Measurements from ENCODE around the gene F2.

Gene F2

DNA sequence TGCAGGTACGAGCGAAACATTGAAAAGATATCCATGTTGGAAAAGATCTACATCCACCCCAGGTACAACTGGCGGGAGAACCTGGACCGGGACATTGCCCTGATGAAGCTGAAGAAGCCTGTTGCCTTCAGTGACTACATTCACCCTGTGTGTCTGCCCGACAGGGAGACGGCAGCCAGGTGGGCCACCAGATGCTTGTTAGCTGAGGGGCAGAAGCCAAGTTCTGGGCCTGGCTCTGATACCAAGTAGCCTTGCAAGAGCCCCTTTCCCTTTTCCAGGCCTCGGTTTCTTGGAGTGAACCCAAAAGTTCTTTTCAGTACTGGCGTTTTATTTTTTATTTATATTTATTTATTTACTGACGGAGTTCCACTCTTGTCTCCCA lies 9.6 kb downstream of the F2 start:
- ChIA-PET CTCF (interaction anchor here (0.6 kb wide), 1 partner anchor 9 kb away, joined by 3 read pairs; no protein-coding TSS in a partner anchor), POLR2A (no interaction called here)
- H3K27me3 ChIP-seq (replicated peaks in 2 of 5; ENCODE audit: control insufficient read depth in 4 of 5, insufficient read depth in 5 of 5, low read length in 4 of 5), result no peaks in the 10 kb centered on the region
- WGBS (ENCODE audit: insufficient coverage), result 98% methylated on average over 4 of the region's 9 CpGs
- no peaks in the 10 kb centered on the region for H3K4me1 ChIP-seq (ENCODE audit: control extremely low read depth in 1 of 4, control insufficient read depth in 4 of 4, insufficient read depth in 4 of 4, low read length in 3 of 4)
- no peaks in the 10 kb centered on the region for H3K9me3 ChIP-seq (ENCODE audit: control extremely low read depth in 1 of 5, control insufficient read depth in 4 of 5, insufficient read depth in 2 of 5, low read depth in 1 of 5, low read length in 4 of 5)
- no peak overlapping the region for H3K4me3 ChIP-seq (ENCODE audit: control insufficient read depth in 1 of 7, extremely low read depth in 1 of 7, insufficient read depth in 4 of 7, low read depth in 2 of 7, low read length in 6 of 7)
- no peaks in the 10 kb centered on the region for H3K36me3 ChIP-seq (ENCODE audit: control insufficient read depth in 4 of 4, insufficient read depth in 4 of 4, low read length in 3 of 4)
- no peak overlapping the region for H3K27ac ChIP-seq (ENCODE audit: insufficient read depth in 1 of 2, low read depth in 1 of 2, low read length in 2 of 2, poor library complexity in 1 of 2, severe bottlenecking in 2 of 2)
- DNase-seq, result no peak

DNA sequence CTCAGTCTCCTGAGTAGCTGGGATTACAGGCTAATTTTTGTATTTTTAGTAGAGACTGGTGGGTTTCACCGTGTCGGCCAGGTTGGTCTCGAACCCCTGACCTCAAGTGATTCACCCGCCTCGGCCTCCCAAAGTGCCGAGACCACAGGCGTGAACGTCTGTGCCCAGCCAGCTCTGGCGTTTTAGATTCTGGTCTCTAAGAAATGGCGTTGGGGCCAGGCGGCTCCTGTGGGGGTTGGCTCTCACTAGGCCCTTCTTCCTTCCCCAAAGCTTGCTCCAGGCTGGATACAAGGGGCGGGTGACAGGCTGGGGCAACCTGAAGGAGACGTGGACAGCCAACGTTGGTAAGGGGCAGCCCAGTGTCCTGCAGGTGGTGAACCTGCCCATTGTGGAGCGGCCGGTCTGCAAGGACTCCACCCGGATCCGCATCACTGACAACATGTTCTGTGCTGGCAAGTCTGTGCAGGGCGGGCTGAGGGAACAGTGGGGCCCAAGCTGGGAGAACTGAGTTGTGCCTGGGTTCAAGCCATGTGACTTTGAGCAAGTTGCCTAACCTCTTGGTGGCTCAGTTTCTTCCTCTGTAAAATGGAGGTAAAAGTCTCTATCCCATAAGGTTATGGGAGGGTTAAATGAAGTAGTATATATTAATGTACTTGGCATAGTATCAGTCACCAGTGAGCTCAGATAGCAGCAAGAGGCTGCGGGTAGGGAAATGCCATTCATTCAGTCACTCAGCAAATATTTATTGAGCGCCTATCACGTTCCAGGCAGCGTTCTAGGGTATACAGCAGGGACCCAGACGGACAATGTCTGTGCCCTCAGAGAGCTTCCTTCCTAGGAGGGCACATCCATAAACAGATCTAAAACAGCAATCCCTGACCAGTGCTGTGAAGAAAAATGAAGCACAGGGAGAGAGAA lies 10.4 kb downstream of the F2 start:
- WGBS (ENCODE audit: insufficient coverage), result 96% methylated on average over 19 of the region's 24 CpGs
- ChIA-PET POLR2A (no interaction called here), CTCF (interaction anchor here (0.6 kb wide), 1 partner anchor 8 kb away, joined by 3 read pairs; no protein-coding TSS in a partner anchor)
- DNase-seq, result no peak
- no peaks in the 10 kb centered on the region for H3K4me1 ChIP-seq (ENCODE audit: control extremely low read depth in 1 of 4, control insufficient read depth in 4 of 4, insufficient read depth in 4 of 4, low read length in 3 of 4)
- H3K27ac ChIP-seq (ENCODE audit: insufficient read depth in 1 of 2, low read depth in 1 of 2, low read length in 2 of 2, poor library complexity in 1 of 2, severe bottlenecking in 2 of 2), result no peak overlapping the region
- no peaks in the 10 kb centered on the region for H3K9me3 ChIP-seq (ENCODE audit: control extremely low read depth in 1 of 5, control insufficient read depth in 4 of 5, insufficient read depth in 2 of 5, low read depth in 1 of 5, low read length in 4 of 5)
- no peak overlapping the region for H3K4me3 ChIP-seq (ENCODE audit: control insufficient read depth in 1 of 7, extremely low read depth in 1 of 7, insufficient read depth in 4 of 7, low read depth in 2 of 7, low read length in 6 of 7)
- no peaks in the 10 kb centered on the region for H3K27me3 ChIP-seq (replicated peaks in 2 of 5; ENCODE audit: control insufficient read depth in 4 of 5, insufficient read depth in 5 of 5, low read length in 4 of 5)
- no peaks in the 10 kb centered on the region for H3K36me3 ChIP-seq (ENCODE audit: control insufficient read depth in 4 of 4, insufficient read depth in 4 of 4, low read length in 3 of 4)

GRCh38 chr11:46731545-46731944 lies 12.5 kb downstream of the F2 start:
- ChIA-PET CTCF (no interaction called here), POLR2A (no interaction called here)
- Histone ChIP-seq H3K36me3 (ENCODE audit: control insufficient read depth in 4 of 4, insufficient read depth in 4 of 4, low read length in 3 of 4) (no peaks in the 10 kb centered on the region), H3K27me3 (replicated peaks in 2 of 5; ENCODE audit: control insufficient read depth in 4 of 5, insufficient read depth in 5 of 5, low read length in 4 of 5) (no peaks in the 10 kb centered on the region), H3K9me3 (ENCODE audit: control extremely low read depth in 1 of 5, control insufficient read depth in 4 of 5, insufficient read depth in 2 of 5, low read depth in 1 of 5, low read length in 4 of 5) (no peaks in the 10 kb centered on the region), H3K27ac (ENCODE audit: insufficient read depth in 1 of 2, low read depth in 1 of 2, low read length in 2 of 2, poor library complexity in 1 of 2, severe bottlenecking in 2 of 2) (no peak overlapping the region), H3K4me3 (ENCODE audit: control insufficient read depth in 1 of 7, extremely low read depth in 1 of 7, insufficient read depth in 4 of 7, low read depth in 2 of 7, low read length in 6 of 7) (no peak overlapping the region), H3K4me1 (ENCODE audit: control extremely low read depth in 1 of 4, control insufficient read depth in 4 of 4, insufficient read depth in 4 of 4, low read length in 3 of 4) (no peaks in the 10 kb centered on the region)
- no peak for DNase-seq
- 83% methylated on average over 3 of the region's 4 CpGs for WGBS (ENCODE audit: insufficient coverage)

GRCh38 chr11:46733234-46733633 lies 14.2 kb downstream of the F2 start:
- no peaks in the 10 kb centered on the region for H3K27me3 ChIP-seq (replicated peaks in 2 of 5; ENCODE audit: control insufficient read depth in 4 of 5, insufficient read depth in 5 of 5, low read length in 4 of 5)
- ChIA-PET POLR2A (interaction anchor here (0.6 kb wide), 1 partner anchor 701 kb away, joined by 6 read pairs; no protein-coding TSS in a partner anchor), CTCF (no interaction called here)
- no CpG with 5 or more reads among the region's 1 CpG for WGBS (ENCODE audit: insufficient coverage)
- H3K4me1 ChIP-seq (ENCODE audit: control extremely low read depth in 1 of 4, control insufficient read depth in 4 of 4, insufficient read depth in 4 of 4, low read length in 3 of 4), result no peaks in the 10 kb centered on the region
- no peaks in the 10 kb centered on the region for H3K9me3 ChIP-seq (ENCODE audit: control extremely low read depth in 1 of 5, control insufficient read depth in 4 of 5, insufficient read depth in 2 of 5, low read depth in 1 of 5, low read length in 4 of 5)
- H3K4me3 ChIP-seq (ENCODE audit: control insufficient read depth in 1 of 7, extremely low read depth in 1 of 7, insufficient read depth in 4 of 7, low read depth in 2 of 7, low read length in 6 of 7), result no peak overlapping the region
- H3K36me3 ChIP-seq (ENCODE audit: control insufficient read depth in 4 of 4, insufficient read depth in 4 of 4, low read length in 3 of 4), result no peaks in the 10 kb centered on the region
- no peak for DNase-seq
- no peak overlapping the region for H3K27ac ChIP-seq (ENCODE audit: insufficient read depth in 1 of 2, low read depth in 1 of 2, low read length in 2 of 2, poor library complexity in 1 of 2, severe bottlenecking in 2 of 2)

- DNase-seq, result no peak
- CTCF ChIA-PET, result no interaction called here
Observed at GRCh38 chr11:46736146-46736545, 17.1 kb downstream of the F2 start.

GRCh38 chr11:46736615-46737014 lies 17.6 kb downstream of the F2 start:
- POLR2A ChIA-PET, result no interaction called here
- H3K9me3 ChIP-seq (ENCODE audit: control extremely low read depth in 1 of 5, control insufficient read depth in 4 of 5, insufficient read depth in 2 of 5, low read depth in 1 of 5, low read length in 4 of 5), result no peaks in the 10 kb centered on the region
- no peaks in the 10 kb centered on the region for H3K4me1 ChIP-seq (ENCODE audit: control extremely low read depth in 1 of 4, control insufficient read depth in 4 of 4, insufficient read depth in 4 of 4, low read length in 3 of 4)
- no peak overlapping the region for H3K27ac ChIP-seq (ENCODE audit: insufficient read depth in 1 of 2, low read depth in 1 of 2, low read length in 2 of 2, poor library complexity in 1 of 2, severe bottlenecking in 2 of 2)
- no peak overlapping the region for H3K4me3 ChIP-seq (ENCODE audit: control insufficient read depth in 1 of 7, extremely low read depth in 1 of 7, insufficient read depth in 4 of 7, low read depth in 2 of 7, low read length in 6 of 7)
- WGBS (ENCODE audit: insufficient coverage), result 100% methylated on average over 2 of the region's 5 CpGs
- CTCF ChIA-PET, result interaction anchor here (1.3 kb wide), 1 partner anchor 16 kb away, joined by 5 read pairs; no protein-coding TSS in a partner anchor
- DNase-seq, result no peak
- peaks cover 0 to 12% (median 5%) of the 10 kb centered on the region in 4 experiments for H3K36me3 ChIP-seq (ENCODE audit: control insufficient read depth in 4 of 4, insufficient read depth in 4 of 4, low read length in 3 of 4)
- no peaks in the 10 kb centered on the region for H3K27me3 ChIP-seq (replicated peaks in 2 of 5; ENCODE audit: control insufficient read depth in 4 of 5, insufficient read depth in 5 of 5, low read length in 4 of 5)

More at GRCh38 chr11:46736146-46736545, 17.1 kb downstream of the F2 start:
- H3K36me3 ChIP-seq (ENCODE audit: control insufficient read depth in 4 of 4, insufficient read depth in 4 of 4, low read length in 3 of 4), result peaks cover 0 to 8% (median 2%) of the 10 kb centered on the region in 4 experiments
- 93% methylated on average over 3 of the region's 7 CpGs for WGBS (ENCODE audit: insufficient coverage)
- POLR2A ChIA-PET, result no interaction called here
- no peak overlapping the region for H3K27ac ChIP-seq (ENCODE audit: insufficient read depth in 1 of 2, low read depth in 1 of 2, low read length in 2 of 2, poor library complexity in 1 of 2, severe bottlenecking in 2 of 2)
- no peaks in the 10 kb centered on the region for H3K4me1 ChIP-seq (ENCODE audit: control extremely low read depth in 1 of 4, control insufficient read depth in 4 of 4, insufficient read depth in 4 of 4, low read length in 3 of 4)
- H3K4me3 ChIP-seq (ENCODE audit: control insufficient read depth in 1 of 7, extremely low read depth in 1 of 7, insufficient read depth in 4 of 7, low read depth in 2 of 7, low read length in 6 of 7), result no peak overlapping the region
- no peaks in the 10 kb centered on the region for H3K27me3 ChIP-seq (replicated peaks in 2 of 5; ENCODE audit: control insufficient read depth in 4 of 5, insufficient read depth in 5 of 5, low read length in 4 of 5)
- no peaks in the 10 kb centered on the region for H3K9me3 ChIP-seq (ENCODE audit: control extremely low read depth in 1 of 5, control insufficient read depth in 4 of 5, insufficient read depth in 2 of 5, low read depth in 1 of 5, low read length in 4 of 5)

GRCh38 chr11:46737699-46738098 lies 18.7 kb downstream of the F2 start:
- POLR2A ChIA-PET, result interaction anchor here (0.6 kb wide), 1 partner anchor 10 kb away, joined by 3 read pairs; no protein-coding TSS in a partner anchor
- CTCF ChIA-PET, result interaction anchor here (0.6 to 1.3 kb wide), 3 partner anchors 9 to 23 kb away, joined by 3 to 5 read pairs (median 3); no protein-coding TSS in a partner anchor
- no peak overlapping the region for H3K27ac ChIP-seq (ENCODE audit: insufficient read depth in 1 of 2, low read depth in 1 of 2, low read length in 2 of 2, poor library complexity in 1 of 2, severe bottlenecking in 2 of 2)

More at GRCh38 chr11:46737699-46738098, 18.7 kb downstream of the F2 start:
- H3K9me3 ChIP-seq (ENCODE audit: control extremely low read depth in 1 of 5, control insufficient read depth in 4 of 5, insufficient read depth in 2 of 5, low read depth in 1 of 5, low read length in 4 of 5), result no peaks in the 10 kb centered on the region
- no peaks in the 10 kb centered on the region for H3K27me3 ChIP-seq (replicated peaks in 2 of 5; ENCODE audit: control insufficient read depth in 4 of 5, insufficient read depth in 5 of 5, low read length in 4 of 5)
- no peaks in the 10 kb centered on the region for H3K4me1 ChIP-seq (ENCODE audit: control extremely low read depth in 1 of 4, control insufficient read depth in 4 of 4, insufficient read depth in 4 of 4, low read length in 3 of 4)
- peaks cover 0 to 23% (median 14%) of the 10 kb centered on the region in 4 experiments for H3K36me3 ChIP-seq (ENCODE audit: control insufficient read depth in 4 of 4, insufficient read depth in 4 of 4, low read length in 3 of 4)
- H3K4me3 ChIP-seq (ENCODE audit: control insufficient read depth in 1 of 7, extremely low read depth in 1 of 7, insufficient read depth in 4 of 7, low read depth in 2 of 7, low read length in 6 of 7), result no peak overlapping the region
- 100% methylated on average over 6 of the region's 11 CpGs for WGBS (ENCODE audit: insufficient coverage)
- no peak for DNase-seq

All from common myeloid progenitor, CD34-positive (primary cell).